Mesendoderm (in vitro differentiated cells): ENCODE data around the gene SMYD3.

Experiments
- DNase-seq: peaks from one replicate; pipeline ENCODE4 v3.0.0; 2013
- H2AK5ac ChIP-seq: 2 replicates; pipeline ENCODE4 v1.6.1; 2013; ENCODE audit warnings: low read length, inconsistent platforms
- H2BK120ac ChIP-seq: 2 replicates; pipeline ENCODE4 v1.6.1; 2013; ENCODE audit warnings: low read depth, mild to moderate bottlenecking, low read length, moderate library complexity, mixed read lengths
- H2BK15ac ChIP-seq: replicated peaks from 2 replicates; pipeline ENCODE4 v1.6.1; 2013; ENCODE audit warnings: low read depth, mild to moderate bottlenecking, moderate library complexity
- H2BK5ac ChIP-seq: 2 replicates; pipeline ENCODE4 v1.6.1; 2013; ENCODE audit warnings: low read length, inconsistent platforms
- H3K18ac ChIP-seq: 2 replicates; pipeline ENCODE4 v1.6.1; 2013; ENCODE audit warnings: mild to moderate bottlenecking, low read length, mixed read lengths
- H3K23ac ChIP-seq: one replicate; pipeline ENCODE4 v1.6.1; 2013; ENCODE audit warnings: low read length
- H3K27ac ChIP-seq: 2 replicates; pipeline ENCODE4 v1.5.1; 2013; ENCODE audit warnings: low read depth, mild to moderate bottlenecking, inconsistent platforms, low read length, moderate library complexity
- H3K27me3 ChIP-seq: 2 replicates; pipeline ENCODE4 v1.6.1; 2013; ENCODE audit warnings: low read length, control low read depth, mild to moderate bottlenecking, inconsistent platforms; ENCODE audit not compliant: insufficient read depth, poor library complexity
- H3K36me3 ChIP-seq: 2 replicates; pipeline ENCODE4 v1.6.1; 2013; ENCODE audit warnings: low read length, inconsistent platforms; ENCODE audit not compliant: control insufficient read depth, insufficient read depth
- H3K4ac ChIP-seq: one replicate; pipeline ENCODE4 v1.6.1; 2013; ENCODE audit warnings: low read depth, mild to moderate bottlenecking, low read length, moderate library complexity
- H3K4me1 ChIP-seq: 2 replicates; pipeline ENCODE4 v1.6.1; 2013; ENCODE audit warnings: low read depth, low read length, inconsistent platforms; ENCODE audit not compliant: control insufficient read depth
- H3K4me2 ChIP-seq: 2 replicates; pipeline ENCODE4 v1.6.1; 2013; ENCODE audit warnings: low read length
- H3K4me3 ChIP-seq: 2 replicates; pipeline ENCODE4 v1.5.1; 2013; ENCODE audit warnings: mild to moderate bottlenecking, low read length
- H3K56ac ChIP-seq: one replicate; pipeline ENCODE4 v1.6.1; 2013; ENCODE audit warnings: low read length
- H3K79me1 ChIP-seq: 2 replicates; pipeline ENCODE4 v1.6.1; 2013; ENCODE audit warnings: low read length, inconsistent platforms
- H3K79me2 ChIP-seq: 2 replicates; pipeline ENCODE4 v1.6.1; 2013; ENCODE audit warnings: mild to moderate bottlenecking, low read length; ENCODE audit not compliant: control insufficient read depth, insufficient read depth
- H3K9ac ChIP-seq: 2 replicates; pipeline ENCODE4 v1.6.1; 2013; ENCODE audit warnings: low read length, inconsistent platforms
- H4K5ac ChIP-seq: one replicate; pipeline ENCODE4 v1.6.1; 2013; ENCODE audit warnings: low read length
- H4K8ac ChIP-seq: one replicate; pipeline ENCODE4 v1.6.1; 2013; ENCODE audit warnings: low read depth, mild to moderate bottlenecking, control low read depth, low read length, moderate library complexity
- WGBS: extraction: QIAGEN DNeasy Blood & Tissue Kit; methylation state at CpG from one replicate; pipeline ENCODE4 v1.1.7; 2013; ENCODE audit warnings: low lambda C conversion rate, missing lambda C conversion rate; ENCODE audit not compliant: insufficient coverage; ENCODE audit errors: extremely low coverage; 5-methylcytosine and 5-hydroxymethylcytosine counted together

SMYD3 gene

DNA sequence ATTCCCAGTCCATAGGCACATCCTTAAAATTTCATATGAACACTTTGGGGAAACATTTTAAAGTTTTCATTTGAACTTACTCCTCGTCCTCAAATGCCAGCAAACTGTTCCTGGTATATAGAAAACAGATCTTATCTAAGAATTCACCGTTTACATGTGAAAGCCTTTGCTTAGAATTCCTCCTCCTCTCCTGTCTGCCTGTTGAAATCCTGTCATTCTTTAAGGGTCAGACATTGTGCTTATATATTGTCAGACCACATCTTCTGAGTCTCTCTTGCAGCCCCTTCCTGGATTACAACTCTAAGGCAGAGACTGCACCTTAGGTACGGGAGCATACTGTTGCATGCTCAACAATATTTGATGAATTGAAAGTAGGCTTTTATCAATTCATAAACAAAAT lies 239.7 kb downstream of the SMYD3 start:
- Histone ChIP-seq H3K79me1 (no peaks in the 10 kb centered on the region), H3K27me3 (no peaks in the 10 kb centered on the region), H3K36me3 (no peaks in the 10 kb centered on the region), H4K5ac (no peak overlapping the region), H4K8ac (no peak overlapping the region), H3K79me2 (no peaks in the 10 kb centered on the region), H3K4me1 (peaks cover 6% of the 10 kb centered on the region), H2BK120ac (no peak overlapping the region), H3K23ac (no peak overlapping the region), H3K4me2 (no peak overlapping the region), H3K4me3 (no peak overlapping the region), H2BK5ac (no peak overlapping the region), H2AK5ac (no peak overlapping the region), H3K27ac (peak overlapping the region; percentile 67), H3K9ac (no peak overlapping the region), H2BK15ac (no peak overlapping the region), H3K56ac (no peak overlapping the region), H3K4ac (no peak overlapping the region), H3K18ac (peak overlapping the region; percentile 39)
- no CpG with 5 or more reads among the region's 3 CpGs for WGBS
- DNase-seq, result peak; percentile 90

DNA sequence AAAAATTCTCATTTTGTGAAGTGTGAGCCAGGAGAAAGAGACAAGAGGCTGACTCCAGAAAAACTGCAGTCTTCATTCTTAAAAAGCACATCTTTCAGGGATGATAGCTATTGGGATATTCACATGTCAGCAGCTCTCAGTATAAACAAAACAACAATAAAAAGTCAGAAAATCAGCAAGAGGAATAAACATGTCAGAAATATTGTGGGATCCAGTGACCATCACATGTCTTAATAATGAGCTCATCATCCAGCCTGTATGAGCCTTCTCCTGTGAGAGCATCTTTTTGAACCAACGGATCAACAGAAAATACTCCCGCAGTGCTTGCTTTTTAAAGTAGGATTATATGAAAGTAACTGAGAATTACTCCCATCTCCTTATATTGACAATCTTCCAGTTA lies 241.6 kb downstream of the SMYD3 start:
- Histone ChIP-seq H3K36me3 (no peaks in the 10 kb centered on the region), H2BK120ac (no peak overlapping the region), H3K79me1 (no peaks in the 10 kb centered on the region), H3K27me3 (no peaks in the 10 kb centered on the region), H3K27ac (no peak overlapping the region), H3K23ac (no peak overlapping the region), H3K4ac (no peak overlapping the region), H2AK5ac (no peak overlapping the region), H3K4me2 (no peak overlapping the region), H3K18ac (peak overlapping the region; percentile 7), H3K79me2 (no peaks in the 10 kb centered on the region), H3K56ac (no peak overlapping the region), H2BK15ac (no peak overlapping the region), H2BK5ac (no peak overlapping the region), H4K5ac (no peak overlapping the region), H3K9ac (no peak overlapping the region), H4K8ac (no peak overlapping the region), H3K4me3 (no peak overlapping the region), H3K4me1 (peaks cover 6% of the 10 kb centered on the region)
- DNase-seq, result no peak
- no CpG with 5 or more reads among the region's 2 CpGs for WGBS

DNA sequence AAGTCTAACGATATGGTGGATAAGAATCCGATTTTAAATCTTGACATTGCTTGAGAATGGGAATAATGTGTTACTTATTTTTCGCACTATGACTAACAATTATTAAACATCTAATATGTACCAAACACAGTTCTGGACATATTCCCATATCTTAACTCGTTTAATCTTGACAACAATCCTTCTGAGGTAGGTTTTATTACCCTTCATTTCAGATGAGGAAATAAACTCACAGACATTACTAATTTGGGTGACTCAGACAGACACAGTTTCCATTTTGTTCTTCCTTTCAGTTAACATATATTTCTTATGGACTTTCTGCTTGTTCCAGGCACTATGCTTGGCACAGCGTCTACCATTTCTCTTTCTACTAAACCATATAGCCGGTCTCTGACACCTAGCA lies 244.8 kb downstream of the SMYD3 start:
- H3K56ac ChIP-seq, result no peak overlapping the region
- H4K5ac ChIP-seq, result no peak overlapping the region
- H2BK120ac ChIP-seq, result no peak overlapping the region
- no peaks in the 10 kb centered on the region for H3K79me2 ChIP-seq
- no peak overlapping the region for H3K23ac ChIP-seq
- DNase-seq, result no peak
- no peak overlapping the region for H3K27ac ChIP-seq
- H2BK15ac ChIP-seq, result no peak overlapping the region
- H3K36me3 ChIP-seq, result no peaks in the 10 kb centered on the region
- no peak overlapping the region for H4K8ac ChIP-seq
- no peak overlapping the region for H2BK5ac ChIP-seq
- no peak overlapping the region for H3K4me3 ChIP-seq
- H2AK5ac ChIP-seq, result no peak overlapping the region
- peaks cover 2% of the 10 kb centered on the region for H3K4me1 ChIP-seq
- no peak overlapping the region for H3K18ac ChIP-seq
- no peaks in the 10 kb centered on the region for H3K79me1 ChIP-seq
- no peak overlapping the region for H3K9ac ChIP-seq
- no peak overlapping the region for H3K4ac ChIP-seq
- H3K27me3 ChIP-seq, result no peaks in the 10 kb centered on the region
- no peak overlapping the region for H3K4me2 ChIP-seq
- WGBS, result no CpG with 5 or more reads among the region's 6 CpGs

DNA sequence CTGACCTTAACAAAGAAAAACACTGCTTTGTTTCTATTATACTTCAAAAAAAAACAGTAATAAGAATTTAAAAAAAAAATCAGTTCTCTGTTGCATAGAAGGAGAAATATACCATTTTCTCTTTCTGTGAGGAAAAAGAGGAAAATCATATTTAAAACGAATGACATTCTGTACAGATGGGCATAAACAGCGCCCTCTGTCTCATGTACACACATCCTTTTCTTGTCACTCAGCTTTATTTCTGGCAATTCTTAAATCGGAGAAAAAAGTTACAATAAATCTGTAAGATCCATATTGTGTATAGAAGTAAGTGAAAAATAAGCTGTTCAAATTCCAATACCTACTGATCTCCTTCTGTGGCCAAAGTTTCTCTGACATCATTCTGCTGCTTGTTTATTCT lies 245.4 kb downstream of the SMYD3 start:
- Histone ChIP-seq H3K36me3 (no peaks in the 10 kb centered on the region), H3K9ac (no peak overlapping the region), H3K56ac (no peak overlapping the region), H3K23ac (no peak overlapping the region), H3K79me2 (no peaks in the 10 kb centered on the region), H3K79me1 (no peaks in the 10 kb centered on the region), H2BK15ac (no peak overlapping the region), H3K4me1 (peaks cover 2% of the 10 kb centered on the region), H4K5ac (no peak overlapping the region), H2AK5ac (no peak overlapping the region), H3K27me3 (no peaks in the 10 kb centered on the region), H3K4me2 (no peak overlapping the region), H3K4ac (no peak overlapping the region), H3K18ac (no peak overlapping the region), H3K27ac (no peak overlapping the region), H4K8ac (no peak overlapping the region), H2BK5ac (no peak overlapping the region), H2BK120ac (no peak overlapping the region), H3K4me3 (no peak overlapping the region)
- DNase-seq, result no peak
- WGBS, result no CpG with 5 or more reads among the region's 3 CpGs

DNA sequence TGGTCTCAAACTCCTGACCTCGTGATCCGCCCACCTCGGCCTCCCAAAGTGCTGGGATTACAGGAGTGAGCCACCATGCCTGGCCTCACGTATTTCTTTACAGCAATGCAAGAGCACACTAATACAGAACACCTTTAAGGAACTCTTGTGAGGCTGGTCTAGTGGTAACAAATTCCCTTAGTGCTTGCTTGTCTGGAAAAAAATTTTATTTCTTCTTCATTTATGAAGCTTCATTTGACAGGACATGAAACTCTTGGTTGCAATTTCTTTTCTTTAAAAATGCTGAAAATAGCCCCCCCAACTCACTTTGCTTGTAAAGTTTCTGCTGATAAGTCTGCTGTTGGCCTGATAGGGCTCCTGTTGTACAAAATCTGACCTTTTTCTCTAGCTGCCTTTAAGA lies 248.8 kb downstream of the SMYD3 start:
- no peaks in the 10 kb centered on the region for H3K79me2 ChIP-seq
- H3K56ac ChIP-seq, result no peak overlapping the region
- no peak overlapping the region for H3K18ac ChIP-seq
- no peak overlapping the region for H2BK15ac ChIP-seq
- no peak overlapping the region for H3K4ac ChIP-seq
- no peak overlapping the region for H3K9ac ChIP-seq
- no peaks in the 10 kb centered on the region for H3K36me3 ChIP-seq
- H3K4me3 ChIP-seq, result no peak overlapping the region
- H3K4me2 ChIP-seq, result no peak overlapping the region
- H3K27me3 ChIP-seq, result no peaks in the 10 kb centered on the region
- H3K27ac ChIP-seq, result no peak overlapping the region
- WGBS, result no CpG with 5 or more reads among the region's 4 CpGs
- no peak overlapping the region for H3K23ac ChIP-seq
- no peak overlapping the region for H2BK5ac ChIP-seq
- no peak overlapping the region for H4K5ac ChIP-seq
- no peak overlapping the region for H2AK5ac ChIP-seq
- DNase-seq, result no peak
- no peak overlapping the region for H4K8ac ChIP-seq
- H3K4me1 ChIP-seq, result peaks cover 2% of the 10 kb centered on the region
- no peaks in the 10 kb centered on the region for H3K79me1 ChIP-seq
- no peak overlapping the region for H2BK120ac ChIP-seq

DNA sequence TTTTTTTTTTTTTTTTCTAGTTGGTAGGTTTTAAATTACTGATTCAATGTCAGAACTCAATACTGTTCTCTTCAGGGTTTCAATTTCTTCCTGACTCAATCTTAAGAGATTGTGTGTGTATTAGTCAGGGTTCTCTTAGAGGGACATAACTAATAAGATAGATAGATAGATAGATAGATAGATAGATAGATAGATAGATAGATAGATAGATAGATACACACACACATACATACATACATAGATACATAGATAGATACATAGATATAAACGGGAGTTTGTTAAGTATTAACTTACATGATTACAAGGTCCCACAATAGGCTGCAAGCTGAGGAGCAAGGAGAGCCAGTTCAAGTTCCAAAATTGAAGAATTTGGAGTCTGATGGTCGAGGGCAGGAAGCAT lies 251.3 kb downstream of the SMYD3 start:
- Histone ChIP-seq H3K4ac (no peak overlapping the region), H3K79me1 (no peaks in the 10 kb centered on the region), H3K79me2 (no peaks in the 10 kb centered on the region), H4K8ac (no peak overlapping the region), H2BK120ac (no peak overlapping the region), H2AK5ac (no peak overlapping the region), H3K4me2 (no peak overlapping the region), H3K9ac (no peak overlapping the region), H2BK5ac (no peak overlapping the region), H3K27me3 (no peaks in the 10 kb centered on the region), H2BK15ac (no peak overlapping the region), H3K36me3 (no peaks in the 10 kb centered on the region), H3K56ac (no peak overlapping the region), H4K5ac (no peak overlapping the region), H3K4me1 (no peaks in the 10 kb centered on the region), H3K23ac (no peak overlapping the region), H3K27ac (no peak overlapping the region), H3K4me3 (no peak overlapping the region), H3K18ac (no peak overlapping the region)
- no CpG with 5 or more reads among the region's 2 CpGs for WGBS
- DNase-seq, result no peak
